GM12891 (cell line): ENCODE measurements around the gene RSPH1.

ENCODE experiments used
- DNase-seq: peaks from one replicate; pipeline ENCODE4 v3.0.0; 2011; ENCODE audit warnings: low spot score; ENCODE audit not compliant: insufficient read length
- FAIRE-seq: peaks from 2 replicates; lab custom pipeline; 2011; peaks lifted over from hg19 to GRCh38; lab: Jason Lieb, UNC
- PAX5 ChIP-seq: IDR thresholded peaks from 2 replicates; pipeline ENCODE4 v1.6.1; 2011; ENCODE audit warnings: low read length, moderate library complexity, mild to moderate bottlenecking; ENCODE audit not compliant: insufficient read depth, severe bottlenecking
- POLR2A ChIP-seq: IDR thresholded peaks from 2 replicates; pipeline ENCODE4 v1.6.1; 2011; ENCODE audit warnings: low read depth, low read length, control low read depth
- POLR2AphosphoS5 ChIP-seq: IDR thresholded peaks from 2 replicates; pipeline ENCODE4 v1.6.1; 2011; ENCODE audit warnings: low read depth, low read length, control low read depth
- POU2F2 ChIP-seq: IDR thresholded peaks from 2 replicates; pipeline ENCODE4 v1.6.1; 2011; ENCODE audit warnings: low read depth, mild to moderate bottlenecking, control low read depth, low read length, moderate library complexity
- SPI1 ChIP-seq: IDR thresholded peaks from 2 replicates; pipeline ENCODE4 v1.6.1; 2011; ENCODE audit warnings: low read depth, low read length, control low read depth
- TAF1 ChIP-seq: IDR thresholded peaks from 2 replicates; pipeline ENCODE4 v1.6.1; 2011; ENCODE audit warnings: low read depth, low read length, control low read depth

Gene RSPH1

GRCh38 chr21:42453224-42453985, 42.6 kb downstream of the RSPH1 start:
- no peak for DNase-seq
- no peak for FAIRE-seq
- no peak for TF ChIP-seq POLR2A
- TF ChIP-seq POU2F2, result no peak
- no peak for TF ChIP-seq POLR2AphosphoS5
- no peak for TF ChIP-seq TAF1

GRCh38 chr21:42452401-42453223, 43.4 kb downstream of the RSPH1 start:
- no peak for TF ChIP-seq PAX5
- no peak for TF ChIP-seq POLR2A
- TF ChIP-seq TAF1, result no peak
- no peak for TF ChIP-seq POLR2AphosphoS5
- no peak for TF ChIP-seq POU2F2
- no peak for TF ChIP-seq SPI1
- no peak for DNase-seq
- no peak for FAIRE-seq

DNA sequence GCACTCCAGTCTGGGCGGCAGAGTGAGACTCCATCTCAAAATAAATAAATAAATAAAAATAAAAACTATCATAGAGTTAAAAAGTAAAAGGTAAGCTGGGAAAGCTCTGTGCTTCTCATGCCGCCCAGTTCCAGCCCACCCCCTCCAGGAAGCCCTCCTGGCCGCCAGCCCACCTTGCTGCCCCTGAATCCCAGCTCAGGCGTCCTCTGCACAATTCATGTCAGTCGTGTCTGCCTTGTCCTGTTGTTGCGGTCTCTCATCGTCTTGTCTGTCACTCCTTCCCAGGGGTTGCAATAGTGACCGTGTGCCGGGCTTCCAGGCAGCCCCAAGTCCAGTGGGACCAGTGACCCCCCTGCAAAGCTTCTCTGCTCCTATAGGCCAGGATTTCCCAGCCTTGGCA, 44.1 kb downstream of the RSPH1 start:
- TF ChIP-seq POLR2A (no peak), POU2F2 (no peak), SPI1 (no peak), TAF1 (no peak), POLR2AphosphoS5 (no peak), PAX5 (no peak)
- no peak for DNase-seq
- FAIRE-seq, result no peak

DNA sequence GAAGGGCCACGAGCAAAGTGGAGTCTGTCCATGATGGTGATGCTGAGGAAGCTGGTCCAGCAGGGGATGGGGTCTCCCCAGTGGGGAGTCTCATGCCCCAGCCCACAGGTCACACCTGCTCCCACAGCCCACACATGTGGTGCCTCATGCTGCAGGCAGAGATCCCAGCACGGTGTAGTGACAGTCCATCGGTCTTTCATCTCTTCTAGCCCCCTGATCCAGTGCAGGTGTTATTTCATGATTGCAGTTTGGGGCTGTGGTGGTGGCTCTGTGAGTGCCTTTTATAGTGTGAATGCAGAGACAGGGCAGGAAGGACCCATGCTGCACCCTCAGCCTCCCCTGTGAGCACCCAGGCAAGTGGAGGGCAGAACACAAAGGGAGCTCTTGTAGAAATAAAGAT, 47.3 kb downstream of the RSPH1 start:
- DNase-seq (no peak), FAIRE-seq (no peak)
- no peak for TF ChIP-seq POU2F2
- no peak for TF ChIP-seq TAF1
- TF ChIP-seq POLR2A, result no peak
- TF ChIP-seq PAX5, result no peak
- TF ChIP-seq SPI1, result no peak
- no peak for TF ChIP-seq POLR2AphosphoS5

DNA sequence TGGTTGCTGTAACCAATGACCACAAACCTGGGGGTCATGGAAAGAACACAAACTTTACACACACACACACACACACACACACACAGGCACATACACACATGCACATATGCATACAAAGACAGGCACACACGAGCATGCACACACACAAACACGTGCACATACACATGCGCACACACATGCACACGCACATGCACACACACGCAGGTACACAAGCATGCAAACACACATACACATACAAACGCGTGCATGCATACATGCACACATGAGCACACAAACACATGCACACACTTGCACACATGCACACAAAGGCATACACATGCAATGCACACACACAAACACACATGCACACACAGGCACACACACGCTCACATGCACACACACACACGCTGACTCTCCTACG, 48.3 kb downstream of the RSPH1 start:
- FAIRE-seq, result peak; percentile 86
- no peak for TF ChIP-seq POLR2AphosphoS5
- 0 out of 2 replicates have a peak, but pooled peaks have one; percentile 25 for TF ChIP-seq POU2F2
- TF ChIP-seq POLR2A, result no peak
- no peak for DNase-seq

GRCh38 chr21:42447182-42447581, 48.8 kb downstream of the RSPH1 start:
- FAIRE-seq, result no peak
- TF ChIP-seq POLR2AphosphoS5, result no peak
- TF ChIP-seq POU2F2, result no peak
- no peak for TF ChIP-seq TAF1
- TF ChIP-seq PAX5, result no peak
- TF ChIP-seq SPI1, result no peak
- no peak for TF ChIP-seq POLR2A
- no peak for DNase-seq

- DNase-seq, result no peak
- peak; percentile 20 for FAIRE-seq
- no peak for TF ChIP-seq POLR2A
- TF ChIP-seq TAF1, result no peak
- no peak for TF ChIP-seq POLR2AphosphoS5
- no peak for TF ChIP-seq POU2F2
- no peak for TF ChIP-seq SPI1
- TF ChIP-seq PAX5, result no peak
Observed at GRCh38 chr21:42446531-42446930, 49.5 kb downstream of the RSPH1 start.

DNA sequence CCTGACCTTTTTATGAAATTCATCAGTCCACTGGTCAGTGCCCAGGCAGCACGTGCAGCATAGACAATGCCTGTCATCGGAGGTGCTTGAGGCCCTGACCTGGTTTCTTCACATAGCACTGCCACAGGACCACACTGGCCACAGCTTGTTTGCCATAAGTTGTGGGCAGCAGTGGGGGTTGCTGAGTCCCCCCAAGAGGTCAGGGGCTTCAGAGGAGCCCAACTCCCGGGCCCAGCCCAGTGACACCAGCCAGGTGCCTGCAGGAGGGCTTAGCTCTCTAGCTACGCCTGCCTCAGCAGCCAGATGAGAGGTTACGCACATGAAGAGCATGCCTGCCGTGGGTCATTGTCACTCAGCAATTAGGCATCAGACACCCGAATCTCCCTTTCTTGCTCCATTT, 50.7 kb downstream of the RSPH1 start:
- no peak for TF ChIP-seq POU2F2
- no peak for TF ChIP-seq POLR2A
- FAIRE-seq, result no peak
- DNase-seq, result no peak

GRCh38 chr21:42444745-42445059, 51.3 kb downstream of the RSPH1 start:
- DNase-seq (no peak), FAIRE-seq (no peak)
- TF ChIP-seq SPI1 (no peak), POU2F2 (no peak), TAF1 (no peak), POLR2AphosphoS5 (no peak), PAX5 (no peak), POLR2A (no peak)
